MM.1S (cell line): Measurements from ENCODE around the gene TGFA.

Experiments
- CTCF ChIP-seq: fragments of 300-600 bp; sonication (generic); IDR thresholded peaks from 2 replicates; pipeline ENCODE4 v1.5.1; 2016; ENCODE audit warnings: antibody characterized with exemption, low read length, mixed read lengths
- EZH2 ChIP-seq: fragments of 300-600 bp; sonication (generic); optimal IDR thresholded peaks from 2 replicates; pipeline ENCODE3; 2017; ENCODE audit warnings: low read depth, mild to moderate bottlenecking, antibody characterized with exemption, low read length, mixed read lengths
- EZH2phosphoT487 ChIP-seq: fragments of 300-600 bp; sonication (generic); IDR thresholded peaks from 2 replicates; pipeline ENCODE4 v1.6.1; 2018; ENCODE audit warnings: antibody characterized with exemption, low read length

- TF ChIP-seq EZH2 (no peak), CTCF (no peak), EZH2phosphoT487 (no peak)
These were observed 8.3 kb upstream of the TGFA start for GRCh38 chr2:70561893-70562292.
